HepG2 (cell line): ENCODE results near the gene PLCXD1. TPM values are rescaled to one million over a fixed set of nuclear protein-coding genes. Genes with fewer than 3 reads are reported as not detected.

Experiments
- ATAC-seq: fragments of 200-7000 bp; cut with Tn5 transposase; 3 replicates; pipeline ENCODE4 v1.9.1; 2020; ENCODE audit warnings: mild to moderate bottlenecking, moderate library complexity
- BruUV-seq: library from RNA; stranded (reverse); fragments of 400-500 nt; replicated peaks from 2 replicates; lab custom pipeline; 2021; lab: Mats Ljungman, UMichigan
- CTCF ChIA-PET: fragments of 300-600 bp; formaldehyde crosslinking; extraction: SDS; loops from one replicate; lab custom pipeline; 2021; ENCODE audit warnings: low total read pairs, inconsistent platforms, low intra/inter-chr PET ratio; lab: Yijun Ruan, JAX
- POLR2A ChIA-PET: fragments of 350-600 bp; sonication (Branson Sonifier 250); formaldehyde crosslinking; loops from one replicate; lab custom pipeline; 2020; ENCODE audit warnings: antibody characterized with exemption, inconsistent platforms; lab: Yijun Ruan, JAX
- DNase-seq: peaks from one replicate; pipeline ENCODE4 v3.0.0-alpha.2; 2015; ENCODE audit warnings: low spot score
- FAIRE-seq: peaks from 3 replicates; lab custom pipeline; 2011; peaks lifted over from hg19 to GRCh38; lab: Jason Lieb, UNC
- H2AFZ ChIP-seq: one replicate; pipeline ENCODE4 v1.6.1; 2011; ENCODE audit warnings: low read length, inconsistent platforms
- H3K27ac ChIP-seq: fragments of 300-600 bp; 3 replicates; pipeline ENCODE4 v1.8.0; 2011; ENCODE audit warnings: mixed run types, mild to moderate bottlenecking, mixed read lengths, low read length, inconsistent platforms; ENCODE audit not compliant: insufficient read depth; ENCODE audit errors: extremely low read length
- H3K27me3 ChIP-seq, 2 experiments: fragments of 200-600 bp in 1 of 2; 2 replicates in 1 of 2; 3 replicates in 1 of 2; pipeline versions ENCODE4 v1.6.0 to v1.8.0; 2011; ENCODE audit warnings: low read length in 2 of 2, mild to moderate bottlenecking in 2 of 2, moderate library complexity in 2 of 2, inconsistent platforms in 1 of 2; ENCODE audit not compliant: insufficient read depth in 2 of 2, control insufficient read depth in 1 of 2
- H3K36me3 ChIP-seq, 2 experiments: fragments of 200-600 bp in 1 of 2; replicated peaks in 1 of 2; 2 replicates in 1 of 2; 3 replicates in 1 of 2; pipeline versions ENCODE4 v1.5.1 to v1.8.0; 2011; ENCODE audit warnings: low read length in 2 of 2, inconsistent platforms in 1 of 2; ENCODE audit not compliant: insufficient read depth in 2 of 2, control insufficient read depth in 1 of 2
- H3K4me1 ChIP-seq: 2 replicates; pipeline ENCODE4 v1.5.1; 2012; ENCODE audit warnings: low read length, inconsistent platforms; ENCODE audit not compliant: insufficient read depth
- H3K4me2 ChIP-seq: 2 replicates; pipeline ENCODE4 v1.6.0; 2011; ENCODE audit warnings: low read depth, low read length, inconsistent platforms
- H3K4me3 ChIP-seq, 3 experiments: fragments of 200-600 bp in 1 of 3; sonication (generic), shearing (Covaris generic) in 1 of 3; replicated peaks in 1 of 3; 2 replicates each; pipeline ENCODE4 v1.5.1; 2011 to 2016; ENCODE audit warnings: low read length in 3 of 3, inconsistent platforms in 2 of 3, low read depth in 2 of 3, mild to moderate bottlenecking in 2 of 3, control low read depth in 1 of 3, mixed read lengths in 1 of 3; ENCODE audit not compliant: insufficient read depth in 1 of 3
- H3K79me2 ChIP-seq: one replicate; pipeline ENCODE4 v1.6.1; 2011; ENCODE audit warnings: low read length, inconsistent platforms; ENCODE audit not compliant: insufficient read depth
- H3K9ac ChIP-seq: 2 replicates; pipeline ENCODE4 v1.6.0; 2011; ENCODE audit warnings: mild to moderate bottlenecking, low read depth, low read length, inconsistent platforms; ENCODE audit not compliant: insufficient read depth
- H3K9me3 ChIP-seq: 2 replicates; pipeline ENCODE4 v1.5.1; 2012; ENCODE audit warnings: mild to moderate bottlenecking, low read length
- H4K20me1 ChIP-seq: 2 replicates; pipeline ENCODE4 v1.6.0; 2011; ENCODE audit warnings: inconsistent platforms, mild to moderate bottlenecking, low read length, moderate library complexity; ENCODE audit not compliant: insufficient read depth
- ARID2 ChIP-seq: sonication (generic); formaldehyde crosslinking; IDR thresholded peaks from 2 replicates; pipeline ENCODE4 v1.8.1; 2022; ENCODE audit warnings: mild to moderate bottlenecking, missing genetic modification reagents, borderline replicate concordance
- BRD4 ChIP-seq: sonication (generic); formaldehyde crosslinking; IDR thresholded peaks from 2 replicates; pipeline ENCODE4 v1.4.0; 2020; ENCODE audit warnings: missing genetic modification reagents
- CBX5 ChIP-seq: sonication (generic); formaldehyde crosslinking; IDR thresholded peaks from 2 replicates; pipeline ENCODE4 v1.4.0; 2020; ENCODE audit warnings: missing genetic modification reagents, borderline replicate concordance
- ESRRA ChIP-seq: sonication (generic); formaldehyde crosslinking; IDR thresholded peaks from 2 replicates; pipeline ENCODE4 v1.5.1; 2020; ENCODE audit warnings: mild to moderate bottlenecking, low read depth, missing genetic modification reagents
- FOSL1 ChIP-seq: sonication (generic); formaldehyde crosslinking; IDR thresholded peaks from 2 replicates; pipeline ENCODE4 v1.9.0; 2021; ENCODE audit warnings: missing genetic modification reagents, borderline replicate concordance
- HMG20A ChIP-seq: IDR thresholded peaks from 2 replicates; pipeline ENCODE4 v1.6.1; 2016; ENCODE audit warnings: borderline replicate concordance
- NFE2L1 ChIP-seq: sonication (generic); formaldehyde crosslinking; IDR thresholded peaks from 2 replicates; pipeline ENCODE4 v1.4.0; 2020; ENCODE audit warnings: missing genetic modification reagents, mild to moderate bottlenecking, borderline replicate concordance
- POLR2A ChIP-seq, 2 experiments: IDR thresholded peaks; 2 replicates each; pipeline ENCODE4 v1.6.1; 2011; ENCODE audit warnings: low read depth in 2 of 2, low read length in 2 of 2, mild to moderate bottlenecking in 1 of 2, moderate library complexity in 1 of 2; ENCODE audit not compliant: insufficient read depth in 1 of 2
- RNF2 ChIP-seq: fragments of 450-650 bp; conservative IDR thresholded peaks from 2 replicates; pipeline ENCODE4 v1.6.1; 2016; ENCODE audit warnings: low read depth
- SSRP1 ChIP-seq: IDR thresholded peaks from 2 replicates; pipeline ENCODE4 v1.6.1; 2016; ENCODE audit warnings: control low read depth
- ZNF414 ChIP-seq: sonication (generic); formaldehyde crosslinking; IDR thresholded peaks from 2 replicates; pipeline ENCODE4 v1.5.0; 2020; ENCODE audit warnings: missing genetic modification reagents
- ZNF530 ChIP-seq: sonication (generic); formaldehyde crosslinking; IDR thresholded peaks from 2 replicates; pipeline ENCODE4 v1.5.0; 2020; ENCODE audit warnings: low read depth, mild to moderate bottlenecking, missing genetic modification reagents
- ZNF776 ChIP-seq: sonication (generic); formaldehyde crosslinking; IDR thresholded peaks from 2 replicates; pipeline ENCODE4 v1.4.0; 2020; ENCODE audit warnings: mild to moderate bottlenecking, missing genetic modification reagents
- WGBS: methylation state at CpG from one replicate; pipeline ENCODE4 v1.1.6; 2017; ENCODE audit warnings: low lambda C conversion rate; 5-methylcytosine and 5-hydroxymethylcytosine counted together
- in situ Hi-C: cut with HindIII; loops from 2 replicates; pipeline ENCODE4 v1.10.0; 2017; ENCODE audit warnings: low pct_unique_long_range_greater_than_20kb; ENCODE audit not compliant: extremely low pct_ligation_motif_present
- intact Hi-C: fragments of 100-400 bp; cut with micrococcal nuclease; formaldehyde crosslinking; loops from one replicate; pipeline ENCODE4 v1.10.0; 2022; ENCODE audit not compliant: unreplicated experiment
- polyA plus RNA-seq, 8 experiments: library from polyadenylated mRNA; depleted of rRNA in 3 of 8; stranded (reverse) in 7 of 8; unstranded in 1 of 8; fragments of >200 nt; fragmentation: Illumina TruSeq in 4 of 8; extraction: Trizol in 4 of 8; gene quantifications; 2 replicates each; pipeline versions ENCODE4 v1.2.1 to v1.2.3, GENCODE V29; 2011 to 2016; ENCODE audit warnings: low read depth in 4 of 8, missing spikeins in 1 of 8, mixed read lengths in 1 of 8; ENCODE audit not compliant: insufficient read depth in 1 of 8
- total RNA-seq, 5 experiments: library from RNA; depleted of rRNA; stranded (reverse); fragments of >200 nt; fragmentation: Illumina TruSeq; extraction: Trizol; gene quantifications; 2 replicates each; pipeline ENCODE4 v1.2.3, GENCODE V29; 2016; ENCODE audit warnings: low read depth in 1 of 5

PLCXD1 gene
- total and polyA plus RNA-seq, 2 of the 13 experiments (the other 11 are each of a cell fraction or from before 2014, with no cell fraction given), result 87.7 to 153 TPM

GRCh38 chrX:340641-341423 is 59.7 kb downstream of the PLCXD1 start:
- Histone ChIP-seq H3K4me3 (no peak overlapping the region), H3K79me2 (no peaks in the 10 kb centered on the region), H3K36me3 (peaks cover 0 to 7% of the 10 kb centered on the region in 2 experiments; a peak in 2 of 5 replicates), H3K27ac (no peak overlapping the region), H2AFZ (no peak overlapping the region), H3K4me2 (no peak overlapping the region), H3K4me1 (no peaks in the 10 kb centered on the region), H3K9me3 (no peaks in the 10 kb centered on the region), H3K27me3 (no peaks in the 10 kb centered on the region), H3K9ac (no peak overlapping the region), H4K20me1 (no peaks in the 10 kb centered on the region)
- in situ Hi-C loops, result no loop called here
- no peak for DNase-seq
- CTCF ChIA-PET, result no interaction called here
- BruUV-seq, result no TSS peak
- TF ChIP-seq RNF2 (no peak), ZNF530 (no peak), SSRP1 (CRISPR knock-in tag) (no peak), HMG20A (CRISPR knock-in tag) (no peak), ESRRA (CRISPR knock-in tag) (no peak), NFE2L1 (no peak), ZNF414 (CRISPR knock-in tag) (no peak), POLR2A (IDR thresholded peaks at IDR 0.05; ENCODE audit: insufficient read depth in 1 of 2, low read depth in 2 of 2, low read length in 2 of 2) (no peak), CBX5 (CRISPR knock-in tag) (no peak), ZNF776 (no peak), ARID2 (no peak), FOSL1 (no peak), BRD4 (CRISPR knock-in tag) (no peak)
- intact Hi-C loops, result no loop called here
- POLR2A ChIA-PET, result no interaction called here
- no peak for FAIRE-seq
- peak; percentile 20; the same call in 1 of the 3 replicates for ATAC-seq
- whole genome bisulfite sequencing, result 96% methylated on average over 26 of the region's 52 CpGs
